ENCODE measurements around the gene STUM.

STUM gene

DNA sequence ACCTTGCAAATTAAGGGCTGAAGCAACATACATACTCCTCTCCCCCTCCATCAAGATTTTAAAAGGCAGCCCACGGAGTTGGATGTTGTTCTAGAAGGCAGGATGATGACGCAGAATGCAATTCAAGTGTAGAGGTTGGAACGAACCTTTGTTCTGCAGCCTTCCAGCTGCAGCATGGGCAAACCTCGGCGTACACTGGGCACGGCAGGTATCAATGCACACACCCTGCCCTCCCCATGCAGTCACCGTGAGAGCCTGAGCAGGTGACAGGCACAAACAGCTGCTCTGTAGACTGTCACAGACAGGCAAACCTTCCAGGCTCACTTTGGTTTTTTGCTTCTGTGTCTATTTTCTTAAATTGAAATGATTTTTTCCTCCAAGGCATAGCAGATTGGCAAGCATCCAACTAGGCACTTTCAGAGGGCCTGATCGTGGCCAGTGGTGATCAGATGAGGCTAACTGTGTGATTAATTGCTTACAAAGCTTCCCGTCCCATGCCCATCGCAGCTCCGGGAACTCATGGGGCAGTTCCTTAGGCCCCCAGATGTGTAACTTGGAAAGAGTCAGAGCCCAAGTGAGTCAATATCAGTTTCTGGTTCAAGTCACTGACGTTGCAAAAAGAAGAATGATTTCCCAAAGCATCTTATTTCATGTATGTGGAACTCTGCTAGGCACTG is 108.2 kb downstream of the STUM start:
- Histone ChIP-seq H3K36me3 (ENCODE audit: insufficient read depth, insufficient read length, low read length) (no peaks in the 10 kb centered on the region), H3K9ac (ENCODE audit: insufficient read length, low read depth) (no peak overlapping the region), H3K4me3 (ENCODE audit: insufficient read length, low read depth) (no peak overlapping the region), H3K4me1 (ENCODE audit: insufficient read depth, insufficient read length) (peaks cover 58% of the 10 kb centered on the region), H3K9me3 (ENCODE audit: insufficient read depth, low read length) (no peaks in the 10 kb centered on the region), H3K27me3 (ENCODE audit: insufficient read depth, insufficient read length) (no peaks in the 10 kb centered on the region)
- no peak for DNase-seq (ENCODE audit: low read depth, low spot score)
- TF ChIP-seq YY1 (IDR thresholded peaks at IDR 0.05; ENCODE audit: insufficient read depth, insufficient read length) (no peak), ZNF274 (IDR thresholded peaks at IDR 0.05; ENCODE audit: low read depth, low read length) (no peak), SUZ12 (IDR thresholded peaks at IDR 0.05; ENCODE audit: extremely low read depth, insufficient read depth, insufficient read length) (no peak)

DNA sequence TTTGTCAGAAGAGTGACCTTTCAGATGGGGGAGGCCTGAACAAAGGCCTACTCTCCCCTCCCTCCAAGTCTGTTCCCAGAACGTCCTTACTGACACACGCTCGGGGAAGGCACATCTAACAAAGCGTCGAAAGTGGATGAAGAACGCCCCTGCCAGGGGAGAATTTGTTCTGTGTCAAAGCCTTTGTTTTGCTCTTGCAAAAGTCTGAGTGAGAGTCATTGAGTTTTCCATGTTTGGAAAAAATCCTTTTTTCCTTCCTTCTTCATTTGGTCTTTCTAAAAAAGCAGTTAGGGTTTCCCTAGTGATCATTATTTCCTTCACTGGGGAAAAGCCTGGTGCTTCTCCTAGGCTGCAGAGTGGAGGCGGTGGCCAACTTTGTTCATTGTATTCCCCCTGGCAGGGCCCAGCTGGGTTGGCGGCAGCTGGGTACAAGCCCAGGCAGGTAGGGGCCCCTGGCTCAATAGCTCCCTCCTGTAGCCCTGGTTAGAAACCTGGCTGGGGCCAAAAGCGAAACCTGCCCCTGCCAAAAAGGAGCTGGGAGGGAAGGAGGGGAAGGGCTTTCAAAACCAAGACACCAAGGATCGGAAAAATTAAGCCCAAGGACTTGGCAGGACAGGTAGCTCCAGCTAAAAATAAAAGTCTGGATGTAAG is 109.5 kb downstream of the STUM start:
- Histone ChIP-seq H3K9ac (ENCODE audit: insufficient read length, low read depth) (no peak overlapping the region), H3K9me3 (ENCODE audit: insufficient read depth, low read length) (no peaks in the 10 kb centered on the region), H3K27me3 (ENCODE audit: insufficient read depth, insufficient read length) (no peaks in the 10 kb centered on the region), H3K4me3 (ENCODE audit: insufficient read length, low read depth) (no peak overlapping the region), H3K36me3 (ENCODE audit: insufficient read depth, insufficient read length, low read length) (no peaks in the 10 kb centered on the region), H3K4me1 (ENCODE audit: insufficient read depth, insufficient read length) (peaks cover 52% of the 10 kb centered on the region)
- DNase-seq (ENCODE audit: low read depth, low spot score): no peak
- TF ChIP-seq ZNF274 (IDR thresholded peaks at IDR 0.05; ENCODE audit: low read depth, low read length) (no peak), YY1 (IDR thresholded peaks at IDR 0.05; ENCODE audit: insufficient read depth, insufficient read length) (no peak), SUZ12 (IDR thresholded peaks at IDR 0.05; ENCODE audit: extremely low read depth, insufficient read depth, insufficient read length) (no peak)

DNA sequence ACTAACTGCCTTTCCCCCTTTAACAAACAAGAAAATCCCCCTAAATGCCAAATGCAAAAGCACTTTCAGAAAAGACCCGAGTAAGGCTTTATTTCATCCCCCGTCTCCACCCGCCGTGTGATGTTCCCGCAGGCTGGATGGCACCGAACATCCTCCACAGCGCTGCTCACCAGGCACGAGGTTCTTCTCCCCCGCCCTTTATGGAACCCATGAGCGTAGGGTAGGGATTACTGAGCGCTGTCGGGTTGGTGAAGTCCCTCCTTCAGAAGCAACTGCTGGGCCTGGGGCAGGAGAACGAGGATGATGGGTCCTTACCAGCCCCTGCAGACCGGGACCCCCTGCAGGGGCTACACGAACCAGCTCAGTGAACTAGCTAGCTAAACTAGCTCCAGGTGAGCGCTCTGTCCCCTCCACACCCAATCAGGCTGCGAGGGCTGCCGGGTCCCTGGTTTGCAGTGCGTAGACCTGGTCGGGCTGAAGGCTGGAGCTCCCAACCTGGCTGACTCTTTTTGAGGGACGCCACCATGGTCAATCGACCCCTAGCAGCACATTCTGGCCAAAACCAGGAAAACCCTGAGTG is 110.1 kb downstream of the STUM start:
- no peak overlapping the region for H3K9ac ChIP-seq (ENCODE audit: insufficient read length, low read depth)
- no peak for TF ChIP-seq SUZ12 (IDR thresholded peaks at IDR 0.05; ENCODE audit: extremely low read depth, insufficient read depth, insufficient read length)
- TF ChIP-seq ZNF274 (IDR thresholded peaks at IDR 0.05; ENCODE audit: low read depth, low read length): no peak
- no peak for TF ChIP-seq YY1 (IDR thresholded peaks at IDR 0.05; ENCODE audit: insufficient read depth, insufficient read length)
- no peaks in the 10 kb centered on the region for H3K27me3 ChIP-seq (ENCODE audit: insufficient read depth, insufficient read length)
- no peak overlapping the region for H3K4me3 ChIP-seq (ENCODE audit: insufficient read length, low read depth)
- peaks cover 46% of the 10 kb centered on the region for H3K4me1 ChIP-seq (ENCODE audit: insufficient read depth, insufficient read length)
- H3K36me3 ChIP-seq (ENCODE audit: insufficient read depth, insufficient read length, low read length): no peaks in the 10 kb centered on the region
- DNase-seq (ENCODE audit: low read depth, low spot score): no peak
- no peaks in the 10 kb centered on the region for H3K9me3 ChIP-seq (ENCODE audit: insufficient read depth, low read length)

Measured in NT2/D1 (cell line).